Fibroblast of pulmonary artery (primary cell): ENCODE data around the gene TRMO.
A peak's percentile ranks its signal among the peaks of the same experiment; 100 is the strongest.

Experiments used
- DNase-seq: peaks from one replicate; pipeline ENCODE4 v3.0.0-alpha.2; 2010; ENCODE audit warnings: low read depth
- H3K4me3 ChIP-seq: replicated peaks from 2 replicates; pipeline ENCODE4 v1.5.1; 2011; ENCODE audit warnings: low read depth, mild to moderate bottlenecking, control low read depth, low read length, moderate library complexity
- CTCF ChIP-seq: IDR thresholded peaks from 2 replicates; pipeline ENCODE4 v1.5.1; 2011; ENCODE audit warnings: mild to moderate bottlenecking, control low read depth, low read length, inconsistent platforms; ENCODE audit errors: missing control alignments

Gene TRMO

DNA sequence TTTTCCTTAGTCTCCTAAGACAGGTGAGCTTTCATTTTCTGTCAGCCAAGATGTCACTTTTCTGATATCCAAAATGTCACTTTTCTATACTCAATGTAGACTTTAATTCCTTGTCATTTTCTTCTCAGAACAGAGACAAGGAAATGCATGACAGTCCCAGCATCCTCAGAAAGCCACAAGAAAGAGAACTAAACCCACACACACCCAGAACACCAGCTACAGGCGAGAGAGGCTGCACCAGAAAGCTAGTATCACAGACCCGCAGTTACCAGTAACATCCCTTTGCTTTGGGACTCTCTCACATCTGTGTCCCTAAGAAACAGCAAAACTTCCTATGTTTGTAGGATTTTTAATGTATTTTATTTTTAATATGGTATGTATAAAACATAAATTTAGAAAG, 17.1 kb downstream of the TRMO start:
- H3K4me3 ChIP-seq: no peak overlapping the region
- no peak for DNase-seq
- no peak for TF ChIP-seq CTCF

DNA sequence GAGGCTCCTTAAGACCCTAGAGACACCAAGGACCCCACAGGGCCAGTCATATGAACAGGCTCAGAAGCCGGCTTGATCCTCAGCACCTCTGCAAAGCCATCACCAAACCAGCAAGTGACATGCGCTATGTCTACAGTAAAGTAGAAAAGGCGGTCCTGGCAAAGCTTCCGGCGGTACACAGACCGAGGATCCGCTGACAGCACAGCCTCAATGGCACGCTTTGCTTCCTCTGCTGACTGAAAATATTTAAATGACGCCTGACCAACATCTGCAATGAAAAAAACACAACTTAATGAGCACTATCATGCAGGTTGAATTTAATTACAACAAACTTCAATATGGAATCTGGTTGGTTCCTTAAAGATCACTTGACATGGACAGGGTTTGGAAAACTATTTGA, 17.6 kb downstream of the TRMO start:
- TF ChIP-seq CTCF: no peak

GRCh38 chr9:97903177-97903576, 19.1 kb downstream of the TRMO start:
- no peak for DNase-seq
- TF ChIP-seq CTCF: no peak
- no peak overlapping the region for H3K4me3 ChIP-seq

More for the DNA sequence above, 17.6 kb downstream of the TRMO start:
- no peak overlapping the region for H3K4me3 ChIP-seq
- DNase-seq: no peak

DNA sequence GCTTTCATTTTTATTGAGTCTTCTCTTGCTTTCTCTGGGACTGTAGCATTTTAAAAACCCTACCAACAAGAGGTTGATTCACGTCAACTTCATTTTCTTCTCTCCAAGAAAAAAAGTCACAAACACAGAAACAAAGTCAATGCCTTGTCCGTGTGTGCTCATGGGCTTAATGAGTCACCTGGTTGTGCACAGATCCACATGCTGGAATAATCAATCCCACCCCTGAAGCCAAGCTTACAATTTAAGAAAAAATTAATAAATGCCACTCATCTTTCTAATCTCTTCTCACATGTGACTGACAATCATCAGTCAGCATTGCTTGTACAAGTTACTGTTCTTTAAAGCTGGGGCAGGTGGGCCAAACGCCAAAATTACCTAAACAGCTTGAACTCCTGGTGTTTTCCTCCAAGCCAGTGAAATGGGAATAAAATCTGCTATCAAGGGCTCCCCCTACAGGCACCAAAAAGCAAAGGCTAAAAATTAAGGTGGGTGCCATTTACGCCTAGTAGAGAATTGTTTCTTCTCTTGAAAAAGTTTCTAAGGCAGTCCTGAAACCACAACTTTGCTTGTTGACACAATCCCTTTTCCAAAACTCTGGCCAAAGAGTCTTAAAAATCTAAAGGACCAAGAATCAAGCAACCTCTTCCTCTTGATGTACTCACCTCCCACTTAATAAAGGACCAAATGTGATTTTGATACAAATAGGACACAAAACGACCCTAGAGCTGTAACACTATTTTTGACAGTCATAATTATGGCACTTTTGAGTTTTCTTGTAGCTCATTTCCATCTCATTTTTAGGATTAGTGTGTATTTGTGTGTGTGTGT, 21.3 kb downstream of the TRMO start:
- peak; percentile 71 for DNase-seq
- TF ChIP-seq CTCF: peak; percentile 76
- H3K4me3 ChIP-seq: no peak overlapping the region

DNA sequence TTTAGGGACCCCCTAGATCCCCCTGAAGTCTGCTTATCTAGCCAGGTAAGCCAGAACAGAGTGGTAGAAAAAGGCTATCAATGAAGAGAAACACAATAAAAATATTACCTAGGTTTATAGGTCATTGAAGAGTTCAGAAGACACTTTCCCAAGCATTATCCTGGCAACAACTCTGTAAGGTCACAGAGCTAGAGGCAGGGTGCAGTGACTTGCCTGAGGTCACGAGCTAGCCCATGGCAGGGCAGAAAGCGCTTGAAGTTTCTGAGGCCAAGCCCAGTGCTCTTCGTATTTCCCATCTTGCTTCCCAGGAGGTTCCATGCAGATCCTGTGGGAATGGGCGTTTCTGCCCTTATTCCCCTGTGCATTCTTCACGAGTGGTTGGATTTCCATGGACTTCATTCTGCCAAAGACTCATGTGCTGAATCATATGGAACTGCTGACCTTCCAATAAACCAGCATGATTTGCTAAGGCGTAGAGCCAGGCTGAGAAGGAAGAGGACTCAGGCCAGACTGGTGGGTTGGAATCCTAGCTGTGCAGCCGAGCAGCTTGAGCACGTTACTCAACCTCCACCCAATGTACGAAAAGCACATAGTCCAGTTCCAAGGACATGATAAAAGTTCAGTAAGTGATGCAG, 22.1 kb downstream of the TRMO start:
- DNase-seq: peak; percentile 48
- no peak overlapping the region for H3K4me3 ChIP-seq
- no peak for TF ChIP-seq CTCF

GRCh38 chr9:97895695-97896332, 26.5 kb downstream of the TRMO start:
- no peak for DNase-seq
- peak; percentile 15 for TF ChIP-seq CTCF
- H3K4me3 ChIP-seq: no peak overlapping the region
